ENCODE data around the gene FOXO6.

- TF ChIP-seq FOXJ3 (CRISPR knock-in tag; IDR thresholded peaks at IDR 0.05) (no peak), CTCF (IDR thresholded peaks at IDR 0.05) (no peak), JUND (IDR thresholded peaks at IDR 0.05) (no peak), PBX3 (IDR thresholded peaks at IDR 0.05) (no peak), GATA2 (CRISPR knock-in tag; IDR thresholded peaks at IDR 0.05) (no peak), SIN3A (IDR thresholded peaks at IDR 0.05; ENCODE audit: borderline replicate concordance, low read depth, low read length) (no peak)
These were observed 29.7 kb upstream of the FOXO6 start for GRCh38 chr1:41331546-41331917.
